Fibroblast of lung (primary cell): Measurements from ENCODE around the gene APOBEC3H. TPM values are rescaled to one million over a fixed set of nuclear protein-coding genes. Genes with fewer than 3 reads are reported as not detected.

ENCODE experiments used
- DNase-seq, 2 donors: peaks; one replicate each; pipeline versions ENCODE4 v3.0.0 to v3.0.0-alpha.2; 2010; ENCODE audit warnings: low read depth in 2 of 2
- H2AFZ ChIP-seq: 2 replicates; pipeline ENCODE4 v1.5.1; 2012; ENCODE audit warnings: low read length, control low read depth, inconsistent platforms
- H3K27ac ChIP-seq: 2 replicates; pipeline ENCODE4 v1.5.1; 2011; ENCODE audit warnings: low read length, control low read depth; ENCODE audit not compliant: insufficient read depth
- H3K27me3 ChIP-seq: 2 replicates; pipeline ENCODE4 v1.5.1; 2011; ENCODE audit warnings: mild to moderate bottlenecking, low read length; ENCODE audit not compliant: control insufficient read depth, insufficient read depth
- H3K36me3 ChIP-seq: 2 replicates; pipeline ENCODE4 v1.5.1; 2011; ENCODE audit warnings: low read length; ENCODE audit not compliant: control insufficient read depth, insufficient read depth
- H3K4me1 ChIP-seq: 2 replicates; pipeline ENCODE4 v1.5.1; 2011; ENCODE audit warnings: low read length; ENCODE audit not compliant: control insufficient read depth, insufficient read depth; ENCODE audit errors: extremely low read depth
- H3K4me2 ChIP-seq: 2 replicates; pipeline ENCODE4 v1.5.1; 2011; ENCODE audit warnings: low read length, control low read depth; ENCODE audit not compliant: insufficient read depth; ENCODE audit errors: extremely low read depth
- H3K4me3 ChIP-seq, 4 experiments: fragments of 200-600 bp in 1 of 4; sonication (generic) in 1 of 4; replicated peaks in 1 of 4; 2 replicates each; pipeline ENCODE4 v1.5.1; 2011 to 2016; ENCODE audit warnings: low read length in 4 of 4, low read depth in 3 of 4, mild to moderate bottlenecking in 3 of 4, control low read depth in 2 of 4, inconsistent platforms in 1 of 4, mixed read lengths in 1 of 4; ENCODE audit not compliant: insufficient read depth in 1 of 4; ENCODE audit errors: control extremely low read depth in 1 of 4
- H3K79me2 ChIP-seq: 2 replicates; pipeline ENCODE4 v1.5.1; 2012; ENCODE audit warnings: mild to moderate bottlenecking, low read length, inconsistent platforms; ENCODE audit not compliant: control insufficient read depth, insufficient read depth
- H3K9ac ChIP-seq: 2 replicates; pipeline ENCODE4 v1.5.1; 2011; ENCODE audit warnings: mild to moderate bottlenecking, low read length, control low read depth; ENCODE audit not compliant: insufficient read depth
- H3K9me3 ChIP-seq: 2 replicates; pipeline ENCODE4 v1.5.1; 2012; ENCODE audit warnings: low read depth, low read length; ENCODE audit not compliant: control insufficient read depth, insufficient read depth
- H4K20me1 ChIP-seq: 2 replicates; pipeline ENCODE4 v1.5.1; 2011; ENCODE audit warnings: low read length; ENCODE audit not compliant: control insufficient read depth, insufficient read depth; ENCODE audit errors: extremely low read depth
- CTCF ChIP-seq, 2 donors: IDR thresholded peaks in 1 of 2; conservative IDR thresholded peaks in 1 of 2; 1 replicate in 1 of 2; 2 replicates in 1 of 2; pipeline ENCODE4 v1.5.1; 2011 to 2012; ENCODE audit warnings: low read length in 2 of 2, control low read depth in 1 of 2, inconsistent platforms in 1 of 2, low read depth in 1 of 2, mild to moderate bottlenecking in 1 of 2
- EZH2 ChIP-seq: IDR thresholded peaks from 2 replicates; pipeline ENCODE4 v1.5.1; 2012; ENCODE audit warnings: low read length, control low read depth, mild to moderate bottlenecking; ENCODE audit errors: missing control alignments
- polyA plus RNA-seq, 2 donors: library from polyadenylated mRNA; depleted of rRNA in 1 of 2; stranded (reverse) in 1 of 2; unstranded in 1 of 2; fragments of >200 nt; gene quantifications; 2 replicates each; pipeline ENCODE4 v1.2.1, GENCODE V29; 2011 to 2012; ENCODE audit warnings: missing spikeins in 1 of 2
- total RNA-seq: library from RNA; depleted of rRNA; stranded (reverse); fragments of >200 nt; gene quantifications from 2 replicates; pipeline ENCODE4 v1.2.1, GENCODE V29; 2014

The APOBEC3H gene
- total and polyA plus RNA-seq, 2 donors (not counting 1 experiment from before 2014, with no cell fraction given) = 0.20 to 1.3 TPM

- Histone ChIP-seq H3K4me3 (no peak overlapping the region), H3K9ac (no peak overlapping the region), H3K9me3 (no peaks in the 10 kb centered on the region), H4K20me1 (no peaks in the 10 kb centered on the region), H3K4me1 (no peaks in the 10 kb centered on the region), H3K79me2 (no peaks in the 10 kb centered on the region), H3K36me3 (no peaks in the 10 kb centered on the region), H3K27me3 (peaks cover 10% of the 10 kb centered on the region), H3K4me2 (no peak overlapping the region), H2AFZ (no peak overlapping the region), H3K27ac (no peak overlapping the region)
- no peak for TF ChIP-seq CTCF (conservative IDR thresholded peaks at IDR 0.05 in 1 of 2, IDR thresholded peaks at IDR 0.05 in 1 of 2; ENCODE audit: low read depth in 1 of 2, low read length in 2 of 2)
- TF ChIP-seq EZH2 = no peak
- DNase-seq = no peak
Observed at GRCh38 chr22:39149915-39150847, 53.1 kb downstream of the APOBEC3H start.

GRCh38 chr22:39150848-39151215 lies 53.8 kb downstream of the APOBEC3H start:
- no peak overlapping the region for H2AFZ ChIP-seq
- H3K9ac ChIP-seq = no peak overlapping the region
- H3K4me3 ChIP-seq = no peak overlapping the region
- no peaks in the 10 kb centered on the region for H3K79me2 ChIP-seq
- H3K9me3 ChIP-seq = no peaks in the 10 kb centered on the region
- H3K36me3 ChIP-seq = no peaks in the 10 kb centered on the region
- TF ChIP-seq EZH2 = no peak
- TF ChIP-seq CTCF (conservative IDR thresholded peaks at IDR 0.05 in 1 of 2, IDR thresholded peaks at IDR 0.05 in 1 of 2; ENCODE audit: low read depth in 1 of 2, low read length in 2 of 2) = no peak
- H3K4me2 ChIP-seq = no peak overlapping the region
- H3K27me3 ChIP-seq = peaks cover 13% of the 10 kb centered on the region
- no peak for DNase-seq
- H3K27ac ChIP-seq = no peak overlapping the region
- H4K20me1 ChIP-seq = no peaks in the 10 kb centered on the region
- H3K4me1 ChIP-seq = no peaks in the 10 kb centered on the region

GRCh38 chr22:39151329-39151975 lies 54.4 kb downstream of the APOBEC3H start:
- no peak for DNase-seq
- Histone ChIP-seq H3K27me3 (peaks cover 16% of the 10 kb centered on the region), H3K36me3 (no peaks in the 10 kb centered on the region), H3K4me3 (peak overlapping the region; percentile 52 to 75 (median 56)), H3K9me3 (no peaks in the 10 kb centered on the region), H3K9ac (no peak overlapping the region), H2AFZ (no peak overlapping the region), H4K20me1 (no peaks in the 10 kb centered on the region), H3K27ac (no peak overlapping the region), H3K4me1 (no peaks in the 10 kb centered on the region), H3K4me2 (peak overlapping the region; percentile 79), H3K79me2 (no peaks in the 10 kb centered on the region)
- TF ChIP-seq EZH2 (no peak), CTCF (conservative IDR thresholded peaks at IDR 0.05 in 1 of 2, IDR thresholded peaks at IDR 0.05 in 1 of 2; ENCODE audit: low read depth in 1 of 2, low read length in 2 of 2) (no peak)
